ENCODE data around the gene B3GNT2.
"Not testable (repeated sequence)": the region's sequence is repeated elsewhere in the genome, so short reads cannot be mapped to it uniquely, and the experiment has no call there.

The B3GNT2 gene

GRCh38 chr2:62186156-62186905 is 9.6 kb upstream of the B3GNT2 start:
- DNase-seq, result no peak

GRCh38 chr2:62187246-62187645 is 8.7 kb upstream of the B3GNT2 start:
- DNase-seq, result no peak

- DNase-seq, result no peak
These were observed 7.5 kb upstream of the B3GNT2 start for GRCh38 chr2:62188416-62188815.

- no peak for DNase-seq
These were observed 6.7 kb upstream of the B3GNT2 start for GRCh38 chr2:62189196-62189595.

- DNase-seq, result no peak
These were observed 3.1 kb upstream of the B3GNT2 start for GRCh38 chr2:62192811-62193210.

- DNase-seq, result no peak
These were observed 1.1 kb upstream of the B3GNT2 start for GRCh38 chr2:62194558-62195420.

GRCh38 chr2:62196278-62196901 is 475 bp downstream of the B3GNT2 start:
- peak; percentile 41 for DNase-seq

- peak in 1 of 2 donors; percentile 21 for DNase-seq
These were observed 1.4 kb downstream of the B3GNT2 start for GRCh38 chr2:62197011-62197924.

GRCh38 chr2:62197925-62198633 is 2.2 kb downstream of the B3GNT2 start:
- DNase-seq, result no peak

- not testable (repeated sequence) for DNase-seq
These were observed 2.9 kb downstream of the B3GNT2 start for GRCh38 chr2:62198854-62199253.

- DNase-seq, result no peak
These were observed 3.6 kb downstream of the B3GNT2 start for GRCh38 chr2:62199392-62200125.

GRCh38 chr2:62200291-62200841 is 4.5 kb downstream of the B3GNT2 start:
- DNase-seq, result no peak

- no peak for DNase-seq
These were observed 5.0 kb downstream of the B3GNT2 start for GRCh38 chr2:62200868-62201267.

- DNase-seq, result no peak
These were observed 5.4 kb downstream of the B3GNT2 start for GRCh38 chr2:62201307-62201706.

GRCh38 chr2:62202019-62202722 is 6.3 kb downstream of the B3GNT2 start:
- no peak for DNase-seq

- no peak for DNase-seq
These were observed 6.8 kb downstream of the B3GNT2 start for GRCh38 chr2:62202729-62203128.

GRCh38 chr2:62203459-62203858 is 7.5 kb downstream of the B3GNT2 start:
- DNase-seq, result no peak

- no peak for DNase-seq
These were observed 9.1 kb downstream of the B3GNT2 start for GRCh38 chr2:62204998-62205496.

GRCh38 chr2:62205554-62205953 is 9.6 kb downstream of the B3GNT2 start:
- DNase-seq, result no peak

- no peak for DNase-seq
These were observed 10.1 kb downstream of the B3GNT2 start for GRCh38 chr2:62206024-62206423.
